ENCODE data around the gene RNH1. TPM values are rescaled to one million over a fixed set of nuclear protein-coding genes. Genes with fewer than 3 reads are reported as not detected.
"Not testable (repeated sequence)": the region's sequence is repeated elsewhere in the genome, so short reads cannot be mapped to it uniquely, and the experiment has no call there.

Gene RNH1
- total RNA-seq, 1 experiment from 2014 or later: 77.4 TPM

DNA sequence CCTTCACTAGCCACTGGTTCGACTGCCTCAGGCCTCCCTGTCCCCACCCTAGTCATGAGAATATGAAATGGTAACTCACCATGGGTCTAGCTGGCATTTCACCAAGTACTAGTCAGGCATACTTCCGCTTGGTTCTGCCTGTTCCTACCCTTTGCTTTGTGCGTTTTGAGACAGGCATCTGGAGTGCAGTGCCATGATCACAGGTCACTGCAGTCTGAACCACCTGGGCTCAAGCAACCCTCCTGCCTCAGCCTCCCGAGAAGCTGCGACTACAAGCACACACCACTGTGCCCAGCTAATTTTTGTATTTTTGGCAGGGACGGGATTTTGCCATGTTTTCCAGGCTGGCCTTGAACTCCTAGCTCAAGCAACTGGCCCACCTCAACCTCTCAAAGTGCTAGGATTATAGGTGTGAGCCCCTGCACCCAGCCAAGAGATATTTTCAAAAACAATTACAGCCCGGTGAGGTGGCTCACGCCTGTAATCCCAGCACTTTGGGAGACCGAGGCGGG lies 14.2 kb upstream of the RNH1 start:
- DNase-seq (ENCODE audit: extremely low read depth, low read depth): no peak

DNA sequence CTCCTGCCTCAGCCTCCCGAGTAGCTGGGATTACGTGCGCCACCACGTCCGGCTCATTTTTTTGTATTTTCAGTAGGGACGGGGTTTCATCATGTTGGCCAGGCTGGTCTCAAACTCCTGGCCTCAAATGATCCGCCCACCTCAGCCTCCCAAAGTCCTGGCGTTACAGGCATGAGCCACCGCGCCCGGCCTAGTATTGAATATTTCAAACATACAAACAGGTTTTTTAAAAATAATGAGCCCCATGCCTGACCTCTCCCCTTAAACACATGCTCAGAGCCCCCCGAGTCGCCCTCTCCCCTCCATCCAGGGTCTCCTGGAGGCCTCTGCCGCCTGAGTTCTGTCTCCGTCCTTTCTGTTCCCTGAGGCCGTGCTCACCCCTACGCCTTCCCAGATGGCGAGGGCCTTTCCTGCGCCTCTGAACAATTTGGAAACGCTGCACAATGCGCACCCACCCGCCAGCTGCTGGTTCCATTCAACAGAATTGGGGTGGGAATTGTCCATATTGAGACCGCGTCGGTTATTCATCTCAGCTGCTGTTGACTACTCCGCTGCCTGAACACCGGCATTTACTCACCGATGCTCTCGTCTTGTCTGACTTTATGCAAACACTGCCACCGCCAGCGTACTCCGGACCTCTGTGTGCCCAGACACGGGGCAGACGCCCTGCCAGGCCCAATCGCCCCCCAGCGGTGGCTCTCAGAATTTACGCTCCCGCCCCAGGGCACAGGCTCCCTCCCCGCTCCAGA lies 13.6 kb upstream of the RNH1 start:
- DNase-seq (ENCODE audit: extremely low read depth, low read depth): no peak

DNA sequence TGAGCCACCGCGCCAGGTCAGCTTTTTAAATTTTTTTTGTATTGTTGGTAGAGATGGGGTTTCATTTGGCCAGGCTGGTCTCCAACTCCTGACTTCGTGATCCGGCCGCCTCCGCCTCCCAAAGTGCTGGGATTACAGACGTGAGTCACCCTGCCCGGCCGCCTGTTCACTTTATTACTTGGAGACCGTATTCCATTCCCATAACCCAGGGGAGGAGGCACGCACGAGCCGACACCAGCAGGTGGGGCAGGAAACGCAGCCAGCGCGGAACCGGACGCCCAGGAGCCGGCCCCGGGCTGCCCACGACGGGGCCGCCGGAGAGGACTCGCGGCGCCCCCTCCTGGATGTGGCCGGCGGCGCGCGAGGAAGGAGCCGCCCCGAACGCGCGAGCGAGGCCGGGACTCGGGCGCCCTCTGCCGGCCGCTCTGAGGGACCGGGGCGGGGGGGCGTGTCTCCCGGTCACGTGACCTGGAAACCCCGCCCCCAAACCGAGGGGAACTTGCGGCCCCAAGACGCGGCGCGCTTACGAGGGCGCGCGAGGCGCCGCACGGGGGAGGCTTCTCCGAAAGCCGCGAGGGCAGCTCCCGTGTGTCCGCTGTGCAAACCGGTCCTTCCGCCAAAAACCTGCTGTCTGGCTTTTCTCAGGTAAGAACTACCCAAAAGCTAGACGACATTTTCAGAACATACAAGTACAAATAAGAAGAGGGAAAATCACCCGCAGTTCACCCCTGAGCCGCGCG lies 11.6 kb upstream of the RNH1 start:
- DNase-seq (ENCODE audit: extremely low read depth, low read depth): peak; percentile 92

DNA sequence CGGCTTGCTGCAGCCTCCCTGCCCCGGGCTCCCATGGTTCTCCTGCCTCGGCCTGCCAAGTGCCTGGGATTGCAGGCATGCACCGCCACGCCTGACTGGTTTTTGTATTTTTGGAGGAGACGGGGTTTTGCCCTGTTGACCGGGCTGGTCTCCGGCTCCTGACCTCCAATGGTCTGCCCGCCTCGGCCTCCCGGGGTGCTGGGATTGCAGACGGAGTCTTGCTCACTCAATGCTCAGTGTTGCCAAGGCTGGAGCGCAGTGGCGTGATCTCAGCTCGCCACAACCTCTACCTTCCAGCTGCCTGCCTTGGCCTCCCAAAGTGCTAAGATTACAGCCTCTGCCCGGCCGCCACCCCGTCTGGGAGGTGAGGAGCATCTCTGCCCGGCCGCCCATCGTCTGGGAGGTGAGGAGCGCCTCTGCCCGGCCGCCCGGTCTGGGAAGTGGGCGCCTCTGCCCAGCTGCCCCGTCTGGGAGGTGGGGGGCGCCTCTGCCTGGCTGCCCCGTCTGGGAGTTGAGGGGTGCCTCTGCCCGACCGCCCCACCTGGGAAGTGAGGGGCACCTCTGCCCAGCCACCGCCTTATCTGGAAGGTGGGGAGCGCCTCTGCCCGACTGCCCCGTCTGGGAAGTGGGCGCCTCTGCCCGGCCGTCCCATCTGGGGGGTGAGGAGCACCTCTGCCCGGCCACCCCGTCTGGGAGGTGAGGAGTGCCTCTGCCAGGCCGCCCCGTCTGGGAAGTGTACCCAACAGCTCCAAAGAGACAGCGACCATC lies 10.1 kb upstream of the RNH1 start:
- not testable (repeated sequence) for DNase-seq (ENCODE audit: extremely low read depth, low read depth)

DNA sequence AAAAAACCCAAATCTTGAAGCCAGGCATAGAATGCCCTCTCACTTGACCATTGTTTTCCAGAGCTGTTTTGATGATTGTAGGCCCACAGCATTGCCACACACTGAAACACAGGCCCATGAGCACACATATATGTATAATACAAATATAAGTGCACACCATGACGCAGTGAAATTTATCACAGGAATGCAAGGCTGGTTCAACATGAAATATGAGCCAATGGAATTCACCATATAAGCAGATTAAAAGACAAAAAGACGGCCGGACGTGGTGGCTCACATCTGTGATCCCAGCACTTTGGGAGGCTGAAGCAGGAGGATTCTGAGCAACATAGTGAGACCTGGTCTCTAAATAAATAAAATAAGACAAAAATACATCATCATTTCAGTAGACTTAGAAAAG lies 9.4 kb upstream of the RNH1 start:
- DNase-seq (ENCODE audit: extremely low read depth, low read depth): no peak

DNA sequence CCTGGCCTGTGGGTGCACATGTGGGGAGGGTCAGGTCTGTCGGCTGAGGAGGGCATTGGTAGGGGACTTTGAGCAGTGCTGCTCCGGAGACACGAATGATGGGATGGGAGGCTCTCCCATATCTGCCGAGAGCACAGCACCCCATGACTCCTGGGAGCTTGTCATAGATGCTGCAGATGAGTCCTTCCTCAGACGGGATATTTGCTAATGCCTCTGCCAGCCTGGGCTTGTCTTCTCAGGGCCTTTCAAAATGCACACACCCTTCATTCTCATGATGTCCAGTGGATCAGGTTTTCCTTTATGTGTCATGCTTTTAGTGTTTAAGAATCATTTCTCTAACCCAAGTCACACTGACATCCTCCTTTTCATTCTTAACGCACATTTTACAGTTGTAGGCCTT lies 8.1 kb upstream of the RNH1 start:
- no peak for DNase-seq (ENCODE audit: extremely low read depth, low read depth)

DNA sequence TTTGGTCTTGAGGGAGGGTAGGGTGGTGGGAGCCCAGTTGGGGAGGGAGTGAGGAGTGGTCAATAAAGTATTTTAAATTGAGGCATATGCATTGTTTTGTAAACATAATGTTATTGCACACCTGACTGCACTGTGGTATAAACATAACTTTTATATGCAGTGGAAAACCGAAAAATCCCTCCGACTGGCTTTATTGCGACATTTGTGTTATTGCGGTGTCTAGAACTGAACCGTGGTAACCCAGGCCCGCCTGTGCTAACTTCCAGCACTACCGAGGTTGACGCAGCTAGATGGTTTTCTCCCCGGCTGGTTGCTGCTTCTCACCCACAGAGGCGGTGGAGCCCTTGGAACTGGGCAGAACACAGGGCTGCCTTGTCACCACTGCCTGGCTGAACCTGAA lies 7.6 kb upstream of the RNH1 start:
- no peak for DNase-seq (ENCODE audit: extremely low read depth, low read depth)

DNA sequence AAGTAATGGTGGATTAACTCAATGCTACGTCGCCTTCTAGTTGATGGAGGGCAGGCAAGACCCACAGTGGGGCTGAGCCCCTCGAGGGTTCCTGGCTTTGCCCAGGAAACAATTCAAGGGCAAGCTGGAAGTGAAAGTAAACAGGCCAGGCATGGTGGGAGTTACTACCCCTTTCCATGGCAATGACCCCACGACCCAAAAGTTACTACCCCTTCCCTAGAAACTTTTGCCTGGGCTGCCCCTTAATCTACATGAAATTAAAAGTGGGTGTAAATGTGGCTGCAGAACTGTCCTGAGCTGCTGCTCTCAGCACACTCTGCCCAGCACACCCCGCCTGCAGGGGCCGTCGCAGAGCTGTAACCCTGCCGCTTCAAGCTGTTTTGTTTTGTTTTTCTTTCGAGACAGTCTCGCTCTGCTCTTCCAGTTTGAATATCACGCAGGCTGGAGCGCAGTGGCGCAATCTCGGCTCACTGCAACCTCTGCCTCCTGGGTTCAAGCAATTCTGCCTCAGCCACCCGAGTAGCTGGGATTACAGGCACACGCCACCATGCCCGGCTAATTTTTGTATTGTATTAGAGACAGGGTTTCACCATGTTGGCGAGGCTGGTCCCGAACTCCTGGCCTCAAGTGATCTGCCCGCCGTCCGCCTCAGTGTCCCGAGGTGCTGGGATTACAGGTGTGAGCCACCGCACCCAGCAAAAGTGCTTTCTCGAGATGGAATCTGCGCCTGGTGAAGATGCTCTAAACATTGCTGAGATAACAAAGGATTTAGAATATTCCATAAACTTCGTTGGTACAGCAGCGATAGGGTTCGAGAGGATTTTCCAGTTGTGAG lies 5.9 kb upstream of the RNH1 start:
- no peak for DNase-seq (ENCODE audit: extremely low read depth, low read depth)

DNA sequence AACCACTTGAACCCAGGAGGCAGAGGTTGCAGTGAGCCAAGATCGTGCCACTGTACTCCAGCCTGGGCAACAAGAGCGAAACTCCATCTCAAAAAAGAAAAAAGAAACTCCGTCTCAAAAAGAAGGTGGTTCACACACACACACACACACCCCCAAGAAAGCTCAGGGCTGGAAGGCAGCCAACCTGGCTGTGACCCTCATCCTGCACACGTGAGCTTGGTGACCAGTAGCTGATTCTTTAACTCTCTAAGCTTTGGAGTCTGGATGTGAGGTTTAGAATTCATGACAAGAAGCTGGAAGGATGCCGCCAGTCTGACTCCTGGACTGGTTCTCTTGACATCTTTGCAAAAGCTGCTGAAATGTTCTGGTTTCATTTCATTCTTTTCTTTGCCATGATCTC lies 1.9 kb upstream of the RNH1 start:
- no peak for DNase-seq (ENCODE audit: extremely low read depth, low read depth)

DNA sequence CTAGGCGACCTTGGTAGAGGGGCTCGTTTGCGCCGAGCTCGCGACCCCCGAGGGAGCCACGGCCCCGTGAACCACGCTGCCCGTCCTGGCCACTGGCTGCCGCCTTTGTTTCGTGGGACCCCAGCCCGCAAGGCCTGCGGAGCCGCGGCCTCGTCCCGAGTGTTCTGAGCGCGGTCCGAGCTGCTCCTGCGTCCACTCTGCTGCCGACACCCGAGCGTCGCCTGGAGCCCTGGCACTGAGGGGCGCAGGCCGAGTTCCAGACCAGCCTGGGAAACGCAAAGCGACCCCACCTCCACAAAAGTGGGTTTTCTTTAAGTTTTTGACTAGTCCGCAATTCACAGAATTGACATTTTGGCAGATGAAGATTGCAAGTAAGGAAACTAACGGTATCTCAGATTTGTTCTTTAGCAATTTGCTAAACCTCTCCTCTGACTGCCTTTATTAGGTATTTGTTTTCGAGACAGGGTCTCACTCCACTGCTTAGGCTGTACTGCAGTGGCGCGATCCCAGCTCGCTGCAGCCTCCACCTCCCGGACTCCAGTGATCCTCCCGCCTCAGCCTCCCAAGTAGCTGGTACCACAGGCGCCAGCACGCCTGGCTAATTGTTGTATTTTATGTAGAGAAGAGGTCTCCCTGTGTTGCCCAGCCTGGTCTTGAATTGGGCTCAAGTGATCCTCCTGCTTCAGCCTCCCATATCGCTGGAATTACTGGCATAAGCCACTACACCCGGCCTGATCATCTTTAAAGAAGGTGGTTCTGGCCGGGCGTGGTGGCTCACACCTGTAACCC lies 879 bp upstream of the RNH1 start:
- DNase-seq (ENCODE audit: extremely low read depth, low read depth): no peak

DNA sequence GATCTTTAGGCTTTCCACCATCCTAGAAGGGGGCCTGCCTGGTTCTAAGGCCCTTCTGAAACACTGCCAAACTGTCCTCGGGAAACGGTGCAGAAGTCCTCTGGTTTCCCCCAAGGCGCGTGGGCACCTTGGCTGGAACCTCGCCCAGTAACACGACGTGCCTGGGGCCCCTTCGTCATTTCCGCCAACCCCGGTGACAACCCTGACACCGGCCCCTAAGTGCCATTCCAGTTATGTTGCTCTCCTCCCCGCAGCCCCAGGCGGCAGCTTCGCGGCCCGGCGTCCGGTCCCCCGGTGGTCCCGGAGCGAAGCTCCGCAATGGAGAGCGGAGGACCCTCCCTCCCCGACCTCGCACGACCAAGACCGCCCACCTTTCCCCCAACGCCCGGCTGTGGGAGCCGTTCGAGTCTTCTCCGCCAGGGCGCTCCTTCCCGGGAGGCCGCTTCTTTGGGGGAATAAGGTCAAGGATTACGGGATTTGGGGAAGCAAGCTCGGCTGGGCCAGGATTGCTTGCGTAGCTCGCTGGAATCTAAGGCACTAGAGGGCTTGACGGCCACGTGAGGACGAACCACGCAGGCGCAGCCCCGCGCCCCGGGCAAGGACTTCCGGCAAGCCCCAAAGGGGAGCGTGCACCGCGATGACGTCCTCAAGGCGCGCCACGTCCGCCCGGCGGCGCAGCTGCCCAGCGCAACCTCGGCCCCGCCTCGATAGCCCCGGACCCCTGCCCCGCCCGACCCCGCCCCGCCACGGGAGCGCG lies 626 bp downstream of the RNH1 start:
- DNase-seq (ENCODE audit: extremely low read depth, low read depth): peak; percentile 92

DNA sequence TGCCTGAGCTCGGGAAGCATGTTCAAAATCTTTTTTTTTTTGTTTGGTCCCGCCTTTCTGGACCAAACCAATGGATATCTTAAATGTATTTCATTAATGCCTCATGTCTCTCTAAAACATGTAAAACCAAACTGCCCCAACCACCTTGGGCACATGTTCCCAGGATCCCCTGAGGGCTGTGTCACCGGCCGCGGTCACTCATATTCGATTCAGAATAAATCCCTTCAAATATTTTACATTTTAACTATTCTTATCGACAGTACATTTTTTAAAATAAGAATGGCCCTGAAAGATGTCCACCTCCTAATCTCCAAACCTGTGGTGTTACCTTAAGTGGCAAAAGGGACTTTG lies 2.1 kb downstream of the RNH1 start:
- no peak for DNase-seq (ENCODE audit: extremely low read depth, low read depth)

DNA sequence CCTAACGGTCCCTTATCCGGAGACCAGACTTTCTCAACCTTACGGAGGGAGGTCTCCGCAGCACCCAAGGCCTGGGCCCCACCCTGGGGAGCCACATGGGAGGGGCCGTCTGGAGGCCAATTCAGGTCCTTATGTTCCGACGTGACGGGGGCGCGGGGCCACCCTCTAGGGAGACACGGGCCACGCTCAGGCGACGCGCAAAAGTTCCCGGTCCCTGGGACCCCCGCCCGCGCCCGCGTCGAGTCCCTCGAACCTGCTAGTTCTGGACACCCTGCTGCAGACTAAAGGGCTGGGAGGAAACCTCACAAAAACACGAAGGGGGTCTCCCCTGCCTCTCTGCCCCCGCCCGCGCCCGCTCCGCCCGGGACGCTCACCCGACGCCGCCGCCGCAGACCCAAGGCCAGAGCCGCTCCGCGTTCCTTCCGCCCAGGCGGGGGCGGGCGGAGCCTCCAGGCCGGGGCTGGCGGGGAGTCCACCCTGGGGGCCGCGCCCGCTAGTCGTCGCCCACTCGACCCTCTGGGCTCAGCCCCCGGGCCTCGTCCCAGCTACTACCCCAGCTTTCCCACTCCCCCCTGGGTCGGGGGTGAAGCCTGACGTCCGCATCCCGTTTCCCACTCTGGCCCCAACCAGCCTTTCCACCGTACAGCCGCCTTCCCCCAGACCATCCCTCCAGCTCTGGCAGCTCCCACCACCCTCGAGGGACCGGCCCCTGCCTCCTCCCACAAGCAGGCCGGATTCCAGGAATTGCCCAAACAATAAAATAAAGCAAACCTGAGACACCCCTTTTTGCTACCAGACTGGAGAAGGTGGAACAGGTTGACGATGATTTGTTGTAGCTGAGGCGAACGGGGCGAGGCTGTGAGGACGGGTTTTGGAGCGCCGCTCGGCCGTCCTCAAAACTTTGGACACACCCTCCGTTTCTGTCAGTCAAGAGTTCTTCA lies 2.7 kb downstream of the RNH1 start:
- no peak for DNase-seq (ENCODE audit: extremely low read depth, low read depth)

DNA sequence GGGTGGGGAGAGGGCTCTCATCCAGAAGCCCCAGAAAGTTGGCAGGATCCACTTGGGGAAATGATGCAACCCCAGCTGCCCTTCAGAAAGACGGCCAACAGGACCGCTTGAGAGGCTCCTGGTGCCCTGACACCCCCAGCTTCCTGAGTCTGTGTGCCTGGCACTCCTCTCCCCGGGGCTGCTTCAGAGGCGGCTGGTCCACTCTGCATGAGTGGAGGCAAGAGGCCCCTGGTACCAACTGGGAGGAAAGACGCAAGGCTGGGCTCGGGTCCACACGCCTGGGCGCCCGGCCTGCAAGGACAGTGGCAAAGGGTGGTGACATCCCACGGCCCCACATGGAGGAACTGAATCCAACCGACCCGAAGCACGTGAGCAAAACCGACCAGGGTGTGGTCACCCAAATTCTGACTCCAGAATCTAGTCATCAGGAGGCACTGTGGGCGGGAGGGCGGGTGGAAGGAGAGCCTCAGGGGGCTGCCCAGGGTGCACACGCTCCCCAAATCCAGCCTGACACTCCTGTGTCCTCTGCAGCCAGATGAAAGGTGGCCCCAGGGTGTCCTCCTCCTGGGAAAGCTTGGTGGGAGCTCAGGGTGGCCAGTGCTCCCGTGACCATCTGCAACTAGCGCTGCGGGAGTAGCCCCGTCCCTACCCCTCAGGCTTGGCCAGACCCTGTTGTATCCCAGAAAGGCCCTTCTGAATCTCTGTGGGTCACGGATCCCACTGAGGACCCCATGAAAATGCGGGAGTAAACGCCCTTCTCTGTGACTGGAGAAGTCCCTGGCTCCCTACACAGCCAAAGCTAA lies 3.7 kb downstream of the RNH1 start:
- DNase-seq (ENCODE audit: extremely low read depth, low read depth): no peak

DNA sequence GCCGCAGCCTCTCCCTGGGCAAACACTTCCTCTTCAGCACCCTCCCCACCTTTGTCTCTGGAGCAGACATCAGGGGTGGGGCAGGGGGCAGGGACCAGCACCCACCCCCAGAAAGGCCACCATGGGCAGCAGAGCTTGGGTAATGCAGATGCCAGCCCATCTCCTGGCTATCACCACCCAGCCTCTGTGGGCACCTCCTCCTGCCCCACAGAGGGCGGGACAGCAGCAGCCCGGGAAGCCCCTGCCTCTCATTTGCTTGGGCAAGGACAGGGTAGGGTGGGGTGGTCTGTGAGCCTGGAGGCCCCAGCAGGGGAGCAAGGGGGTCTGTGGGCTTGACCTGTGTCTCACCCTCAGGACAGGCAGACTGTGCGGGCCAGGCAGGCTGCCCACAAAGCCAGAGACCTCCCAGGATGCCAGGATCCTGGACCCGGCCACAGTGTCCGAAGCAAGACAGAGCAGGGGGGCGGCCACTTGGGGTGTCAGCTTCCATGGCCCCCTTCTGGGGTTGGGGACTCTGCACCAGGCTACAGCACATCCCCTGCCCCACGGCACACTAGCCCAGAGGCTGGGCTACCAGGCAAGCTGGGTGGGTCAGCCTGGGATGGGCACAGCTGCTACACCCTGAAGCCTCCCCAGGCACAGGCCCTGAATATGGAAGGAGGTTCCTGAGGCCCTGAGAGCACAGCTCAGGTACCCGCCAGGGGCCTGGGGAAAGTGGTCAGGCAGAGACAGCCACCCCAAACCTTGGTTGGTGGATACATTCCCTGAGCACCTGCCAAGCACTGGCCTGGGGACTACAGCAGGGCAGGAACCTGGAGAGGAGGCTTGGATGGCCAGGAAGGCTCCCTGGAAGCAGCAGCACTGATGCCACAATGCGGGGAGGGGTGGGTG lies 4.5 kb downstream of the RNH1 start:
- no peak for DNase-seq (ENCODE audit: extremely low read depth, low read depth)

DNA sequence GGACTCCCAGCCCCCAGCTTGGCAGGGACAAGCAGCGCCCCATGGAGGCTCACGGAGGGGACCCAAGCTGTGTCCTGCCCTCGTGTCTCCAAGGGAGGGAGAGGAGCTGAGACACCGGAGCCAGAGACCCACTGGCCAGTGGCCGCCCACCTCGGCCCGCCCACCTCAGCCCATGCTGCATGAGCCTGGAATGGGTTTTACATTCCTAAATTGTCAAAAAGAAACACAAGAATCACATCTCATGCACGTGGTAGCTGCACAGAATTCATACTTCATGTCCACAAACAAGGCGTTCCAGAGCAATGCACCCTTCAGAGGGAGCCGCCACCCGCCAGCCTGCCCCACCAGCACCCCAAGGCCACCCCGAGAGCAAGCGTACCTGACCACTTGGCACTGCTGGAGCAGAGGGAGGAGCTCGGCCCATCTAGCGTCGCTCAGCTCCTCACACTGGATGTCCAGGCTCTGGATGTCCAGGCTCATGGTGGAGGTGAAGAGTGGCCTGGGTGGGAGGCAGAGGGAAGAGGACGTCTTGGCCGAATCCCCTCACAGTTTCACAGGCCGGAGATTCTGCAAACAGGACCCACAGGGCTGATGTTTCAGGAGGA lies 5.3 kb downstream of the RNH1 start:
- no peak for DNase-seq (ENCODE audit: extremely low read depth, low read depth)
